GM21447 (cell line): ENCODE measurements around the gene PDE4C.
A peak's percentile ranks its signal among the peaks of the same experiment; 100 is the strongest.

Experiments
- ATAC-seq: cut with Tn5 transposase; IDR thresholded peaks from one replicate; pipeline ENCODE4 v1.9.1; 2021; ENCODE audit not compliant: unreplicated experiment

PDE4C gene

DNA sequence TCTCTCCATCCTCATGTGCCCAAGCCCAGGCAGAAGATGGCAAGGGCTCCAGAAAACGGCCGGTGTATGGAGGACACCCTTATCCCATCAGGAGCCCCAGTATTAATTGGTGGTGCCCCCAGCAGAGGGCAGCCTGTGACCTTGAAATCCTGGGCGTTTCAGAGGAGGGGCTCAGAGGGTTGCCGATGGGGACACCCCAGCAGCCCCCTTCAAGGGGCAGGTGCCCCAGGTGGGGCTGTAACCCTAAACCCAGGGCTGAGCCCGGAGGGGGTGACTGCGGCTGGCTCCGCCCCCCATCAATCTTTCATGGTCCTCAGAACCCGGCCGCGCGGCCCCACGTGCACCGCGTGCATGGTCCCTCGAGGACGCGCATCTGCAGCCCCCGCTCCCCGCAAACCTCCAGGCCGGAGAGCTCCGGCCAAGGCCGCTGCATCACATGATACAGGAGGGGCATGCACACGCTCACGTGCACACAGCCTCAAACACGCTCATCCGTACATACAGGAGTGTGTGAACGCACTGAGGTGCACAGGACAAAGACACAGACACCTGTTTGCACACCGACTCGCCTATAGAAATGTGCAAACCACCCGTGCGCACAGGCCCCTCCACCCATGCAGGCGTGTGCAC is 23.3 kb downstream of the PDE4C start:
- ATAC-seq, result no peak

DNA sequence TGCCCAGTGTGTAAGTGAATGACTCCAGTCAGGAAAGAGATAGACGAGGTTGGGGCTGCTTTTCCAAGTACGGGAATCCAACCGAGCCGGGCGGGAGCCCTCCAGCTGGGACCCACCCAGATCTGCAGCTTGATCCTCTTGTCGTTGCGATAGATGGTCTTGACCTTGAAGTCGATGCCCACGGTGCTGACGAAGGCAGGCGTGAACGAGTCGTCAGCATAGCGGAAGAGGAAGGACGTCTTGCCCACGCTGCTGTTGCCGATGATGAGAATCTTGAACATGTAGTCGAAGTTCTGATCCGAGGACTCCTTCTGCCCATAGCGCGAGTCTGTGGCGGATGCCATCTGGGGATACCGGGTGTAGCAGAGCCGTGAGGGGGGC is 23.9 kb downstream of the PDE4C start:
- no peak for ATAC-seq

DNA sequence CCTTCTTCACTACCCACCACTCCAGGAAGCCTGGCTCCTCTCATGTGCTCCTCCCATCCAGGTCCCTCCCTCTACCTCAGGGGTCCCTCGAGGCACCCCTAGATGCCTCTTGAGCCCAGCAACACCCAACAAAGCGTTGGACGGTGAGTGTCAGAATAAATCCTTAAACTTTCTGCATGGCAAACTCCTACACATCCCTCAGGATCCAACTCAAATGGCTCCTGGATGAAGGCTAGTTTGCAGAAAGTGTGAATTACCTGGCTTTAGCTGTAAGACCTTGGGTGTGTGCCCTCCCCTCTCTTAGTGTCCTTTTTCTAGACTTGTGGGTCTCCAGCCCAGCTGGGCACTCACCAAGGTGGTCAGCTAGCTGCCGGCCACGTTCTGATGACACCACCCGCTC is 27.9 kb downstream of the PDE4C start:
- no peak for ATAC-seq

DNA sequence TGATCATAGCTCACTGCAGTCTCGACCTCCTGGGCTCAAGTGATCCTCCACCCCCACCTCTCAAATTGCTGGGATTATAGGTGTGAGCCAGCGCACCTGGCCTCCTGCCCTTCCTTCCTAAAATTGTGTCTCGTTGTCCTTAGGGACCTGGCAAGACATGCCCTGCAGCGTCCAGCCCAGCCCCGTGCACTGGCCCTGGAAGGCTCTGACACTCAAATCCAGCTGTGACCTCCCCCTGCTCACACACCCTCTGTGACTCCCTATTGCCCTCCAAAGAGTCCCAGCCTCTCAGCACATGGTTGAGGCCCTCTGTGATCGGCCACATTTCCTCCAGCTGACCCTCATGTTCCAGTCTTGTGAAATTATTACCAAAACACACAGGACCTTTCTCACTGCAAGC is 28.3 kb downstream of the PDE4C start:
- ATAC-seq, result no peak

DNA sequence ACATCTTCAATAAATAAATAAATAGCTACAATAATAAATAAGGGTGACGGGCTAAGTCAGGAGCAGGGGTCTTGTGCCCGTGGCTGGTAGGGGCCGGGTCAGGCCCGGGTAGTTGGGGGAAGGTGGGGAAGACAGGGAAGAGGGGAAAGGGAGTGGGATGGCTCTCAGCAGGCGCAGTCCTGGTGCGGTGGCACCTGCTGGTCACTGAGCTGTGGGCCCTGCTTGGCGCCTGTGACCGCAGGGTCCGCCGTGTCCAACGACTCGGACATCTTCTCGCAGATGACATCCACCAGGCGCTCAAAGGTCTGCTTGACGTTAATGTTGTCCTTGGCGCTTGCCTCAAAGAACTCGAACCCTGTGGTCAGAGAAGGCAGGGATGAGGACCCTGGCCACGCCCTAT is 28.9 kb downstream of the PDE4C start:
- ATAC-seq, result no peak

DNA sequence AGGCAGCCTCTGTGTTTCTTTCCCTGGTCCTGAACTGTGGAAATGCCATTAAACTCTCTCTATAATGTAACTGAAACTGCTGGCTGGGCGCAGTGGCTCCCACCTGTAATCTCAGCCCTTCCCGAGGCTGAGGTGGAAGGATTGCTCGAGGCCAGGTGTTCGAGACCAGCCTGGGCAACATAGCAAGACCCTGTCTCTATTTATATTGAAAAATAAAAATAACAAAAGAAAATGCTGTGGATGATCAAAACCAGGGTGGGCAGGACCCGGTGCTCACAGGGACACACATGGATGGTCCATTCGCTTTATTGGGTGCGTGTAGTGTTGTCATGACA is 29.8 kb downstream of the PDE4C start:
- ATAC-seq, result no peak

DNA sequence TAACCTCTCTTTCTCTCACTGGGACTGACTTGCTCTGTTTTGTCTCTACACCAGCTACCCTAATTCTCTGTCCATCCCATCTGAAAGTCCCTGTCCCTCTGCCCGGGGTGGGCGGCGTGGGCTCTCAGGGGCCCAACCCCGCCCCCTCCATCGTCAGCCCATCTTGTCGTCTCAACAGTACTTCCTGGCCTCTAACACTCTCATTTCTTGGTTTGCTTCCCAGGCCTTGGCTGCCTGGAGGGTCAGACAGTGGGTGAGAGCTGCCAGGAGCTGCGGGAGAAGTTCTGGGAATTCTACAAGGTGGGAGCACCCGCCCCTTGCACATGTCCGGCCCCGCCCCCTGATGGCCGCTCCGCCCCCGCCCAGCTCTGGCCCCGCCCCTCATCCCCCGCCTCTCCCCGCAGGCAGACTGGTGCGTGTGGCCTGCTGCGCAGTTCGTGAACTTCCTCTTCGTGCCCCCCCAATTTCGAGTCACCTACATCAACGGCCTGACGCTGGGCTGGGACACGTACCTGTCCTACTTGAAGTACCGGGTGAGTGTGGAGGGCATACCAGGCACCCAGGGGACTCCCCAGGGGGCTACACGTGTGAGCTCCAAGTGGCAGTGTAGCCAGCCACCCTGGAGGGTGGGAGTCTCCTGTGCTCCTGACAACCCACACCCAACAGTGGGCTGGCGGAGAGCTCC is 31.5 kb downstream of the PDE4C start:
- ATAC-seq, result no peak

DNA sequence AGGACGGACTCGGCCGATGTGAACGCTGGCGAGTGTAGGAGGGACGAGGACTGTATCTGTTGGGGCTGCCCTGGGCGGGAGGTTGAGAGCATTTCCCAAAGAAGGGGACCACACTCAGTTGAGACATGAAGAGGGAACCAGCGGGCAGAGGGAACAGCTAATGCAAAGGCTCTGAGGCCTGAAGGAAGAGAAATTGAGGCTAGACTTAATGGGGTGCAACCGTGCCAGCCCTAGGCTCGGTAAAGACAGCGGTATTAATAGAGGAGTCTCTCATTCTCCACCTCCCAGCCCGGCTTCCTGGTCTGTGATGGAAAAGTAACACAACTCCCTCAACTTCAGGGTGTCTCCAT is 32.1 kb downstream of the PDE4C start:
- ATAC-seq, result no peak

DNA sequence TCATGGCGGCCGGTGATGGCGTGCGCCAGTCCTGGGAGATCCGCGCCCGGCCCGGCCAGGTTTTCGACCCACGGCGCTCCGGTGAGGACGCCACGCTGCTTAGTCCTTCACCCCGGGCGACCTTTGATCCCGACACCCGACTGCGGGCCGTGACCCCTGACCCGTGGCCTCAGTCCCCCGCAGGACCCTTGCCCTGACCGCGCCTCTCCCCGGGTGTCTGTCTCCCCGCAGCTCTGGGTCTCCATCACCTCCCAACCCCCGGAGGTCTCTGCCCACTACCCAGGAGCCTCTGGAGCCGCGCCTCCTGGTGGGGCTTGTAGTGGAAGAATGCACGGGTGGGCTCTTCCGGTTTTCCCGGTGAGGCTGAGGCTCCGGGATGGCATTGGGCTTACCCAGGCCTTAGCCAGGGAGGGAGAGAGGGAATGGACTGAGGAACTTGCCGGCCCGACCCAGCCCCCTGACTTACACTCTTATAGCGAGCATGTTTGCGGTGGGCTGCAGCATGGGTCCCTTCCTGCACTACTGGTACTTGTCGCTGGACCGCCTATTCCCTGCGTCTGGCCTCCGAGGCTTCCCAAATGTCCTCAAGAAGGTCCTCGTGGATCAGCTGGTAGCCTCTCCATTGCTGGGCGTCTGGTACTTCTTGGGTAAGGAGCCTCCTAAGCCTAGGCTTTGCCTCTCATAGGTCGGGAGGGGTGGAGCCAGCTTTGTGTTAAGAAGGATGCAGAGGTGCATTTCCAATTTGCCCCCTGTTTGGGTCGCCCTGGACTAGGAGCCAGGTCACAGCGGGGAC is 32.7 kb downstream of the PDE4C start:
- ATAC-seq, result no peak

DNA sequence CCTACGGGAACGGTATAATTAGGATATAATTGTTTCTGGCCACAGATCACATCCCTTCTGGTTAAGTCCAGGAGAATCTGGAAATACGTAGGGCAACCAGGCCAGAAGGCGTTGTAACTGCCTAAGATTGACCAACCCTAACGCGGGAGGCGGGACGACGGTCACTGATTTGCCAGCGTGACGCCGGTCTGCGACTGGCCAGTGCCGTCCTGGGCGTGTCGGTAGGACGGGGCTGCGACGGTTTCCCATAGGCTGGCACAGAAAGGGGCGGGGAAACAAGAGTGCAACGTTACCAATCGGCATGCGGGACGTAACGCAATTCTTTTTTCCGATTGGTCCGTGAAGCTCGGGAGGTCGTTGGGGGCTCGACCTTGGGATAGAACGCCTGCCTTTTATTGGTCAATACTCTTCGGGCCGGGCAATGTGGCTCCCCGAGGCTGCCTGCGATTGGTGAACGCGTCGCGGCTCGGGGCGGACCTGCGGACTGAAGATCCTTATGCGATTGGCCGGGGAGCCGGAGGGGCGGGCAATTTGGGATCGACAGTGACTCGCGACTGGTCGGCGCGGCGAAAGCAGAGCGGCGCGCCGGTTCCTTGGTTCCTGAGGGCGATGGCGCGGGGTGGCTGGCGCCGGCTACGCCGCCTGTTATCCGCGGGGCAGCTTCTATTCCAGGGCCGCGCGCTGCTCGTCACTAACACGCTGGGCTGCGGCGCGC is 33.4 kb downstream of the PDE4C start, which contains the start of gene MPV17L2:
TSS of gene MPV17L2 (plus strand) at position 546 of the 715 bp plus-strand sequence. CDS start at position 610, 64 bp downstream.
- peak; percentile 81 for ATAC-seq

DNA sequence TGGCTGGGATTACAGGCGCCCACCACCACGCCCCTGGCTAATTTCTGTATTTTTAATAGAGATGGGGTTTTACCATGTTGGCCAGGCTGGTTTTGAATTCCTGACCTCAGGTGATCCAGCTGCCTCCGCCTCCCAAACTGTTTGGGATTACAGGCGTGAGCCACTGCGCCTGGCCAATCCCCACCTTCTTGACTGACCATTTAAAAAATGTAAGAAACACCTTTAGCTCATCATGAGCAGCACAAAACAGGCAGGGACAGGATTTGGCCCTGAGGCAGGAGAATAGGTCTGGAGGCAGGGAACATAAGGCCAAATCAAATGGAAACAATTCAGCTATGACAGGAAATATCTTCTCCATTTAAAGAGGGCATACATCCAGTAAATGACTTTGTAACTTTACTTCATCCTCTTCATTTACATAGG is 34.6 kb downstream of the PDE4C start:
- ATAC-seq, result no peak

DNA sequence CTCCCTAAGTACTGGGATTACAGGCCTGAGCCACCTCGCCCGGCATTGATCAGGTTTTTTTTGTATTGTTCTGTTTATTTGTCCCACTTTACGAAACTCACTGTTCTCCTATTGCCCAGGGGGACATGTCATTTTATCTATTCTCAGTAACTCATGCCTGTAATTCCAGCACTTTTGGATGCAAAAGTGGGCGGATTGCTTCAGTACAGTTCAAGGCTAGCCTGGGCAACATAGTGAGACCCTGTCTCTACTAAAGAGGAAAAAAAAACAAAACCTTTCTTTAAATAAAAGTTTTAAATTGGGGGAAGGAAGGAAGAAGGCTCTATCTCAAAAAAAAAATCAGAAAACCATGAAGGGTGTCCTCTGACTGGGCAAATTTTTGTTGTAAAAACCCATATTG is 36.0 kb downstream of the PDE4C start:
- ATAC-seq, result no peak

DNA sequence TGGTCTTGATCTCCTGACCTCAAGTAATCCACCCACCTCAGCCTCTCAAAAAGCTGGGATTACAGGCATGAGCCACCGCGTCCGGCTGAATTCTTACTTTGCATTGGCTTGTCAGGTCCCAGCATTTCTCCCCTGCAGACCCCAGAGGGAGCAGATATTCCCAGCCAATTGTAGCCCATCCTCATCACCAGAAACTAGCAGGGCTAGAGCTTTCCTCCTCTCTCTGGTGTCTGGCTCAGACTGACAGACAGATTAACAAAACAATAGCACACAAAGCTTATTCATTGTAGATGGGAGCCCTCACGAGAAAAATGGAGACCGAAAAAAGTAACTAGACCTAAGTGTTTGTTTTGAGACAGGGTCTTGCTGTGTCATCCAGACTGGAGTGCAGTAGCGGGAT is 40.7 kb downstream of the PDE4C start:
- ATAC-seq, result no peak

DNA sequence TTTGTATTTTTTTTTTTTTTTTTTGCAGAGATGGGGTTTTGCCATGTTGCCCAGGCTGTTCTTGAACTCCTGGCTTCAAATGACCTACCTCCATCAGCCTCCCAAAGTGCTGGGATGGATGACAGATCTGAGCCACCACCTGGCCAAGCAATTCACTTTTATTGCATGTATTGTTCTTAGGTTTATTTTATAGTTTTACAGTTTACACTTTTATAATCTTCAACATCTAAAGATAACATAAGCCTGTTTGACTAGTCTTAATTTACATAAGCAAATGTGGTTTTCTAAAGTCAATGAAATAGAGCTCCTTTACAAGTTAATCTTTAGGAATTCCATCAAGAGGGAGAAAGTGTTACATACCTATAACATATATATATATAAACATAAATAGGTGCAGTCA is 42.7 kb downstream of the PDE4C start:
- ATAC-seq, result no peak

DNA sequence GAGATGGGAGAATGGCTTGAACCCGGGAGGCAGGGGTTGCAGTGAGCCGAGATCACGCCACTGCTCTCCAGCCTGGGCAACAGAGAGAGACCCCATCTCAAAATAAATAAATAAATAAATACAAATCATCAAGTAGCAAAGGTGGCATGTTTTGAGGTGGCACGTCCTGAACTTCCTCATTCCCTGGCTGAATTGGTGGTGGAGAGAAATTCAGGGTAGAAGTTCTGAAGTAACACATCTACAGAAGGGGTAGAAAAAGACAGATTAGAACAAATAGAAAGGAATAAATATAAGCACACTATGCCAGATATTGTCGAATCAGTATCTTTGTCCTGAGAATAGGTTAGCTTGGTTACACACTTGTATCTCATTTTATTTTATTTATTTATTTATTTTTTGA is 46.3 kb downstream of the PDE4C start:
- ATAC-seq, result no peak

DNA sequence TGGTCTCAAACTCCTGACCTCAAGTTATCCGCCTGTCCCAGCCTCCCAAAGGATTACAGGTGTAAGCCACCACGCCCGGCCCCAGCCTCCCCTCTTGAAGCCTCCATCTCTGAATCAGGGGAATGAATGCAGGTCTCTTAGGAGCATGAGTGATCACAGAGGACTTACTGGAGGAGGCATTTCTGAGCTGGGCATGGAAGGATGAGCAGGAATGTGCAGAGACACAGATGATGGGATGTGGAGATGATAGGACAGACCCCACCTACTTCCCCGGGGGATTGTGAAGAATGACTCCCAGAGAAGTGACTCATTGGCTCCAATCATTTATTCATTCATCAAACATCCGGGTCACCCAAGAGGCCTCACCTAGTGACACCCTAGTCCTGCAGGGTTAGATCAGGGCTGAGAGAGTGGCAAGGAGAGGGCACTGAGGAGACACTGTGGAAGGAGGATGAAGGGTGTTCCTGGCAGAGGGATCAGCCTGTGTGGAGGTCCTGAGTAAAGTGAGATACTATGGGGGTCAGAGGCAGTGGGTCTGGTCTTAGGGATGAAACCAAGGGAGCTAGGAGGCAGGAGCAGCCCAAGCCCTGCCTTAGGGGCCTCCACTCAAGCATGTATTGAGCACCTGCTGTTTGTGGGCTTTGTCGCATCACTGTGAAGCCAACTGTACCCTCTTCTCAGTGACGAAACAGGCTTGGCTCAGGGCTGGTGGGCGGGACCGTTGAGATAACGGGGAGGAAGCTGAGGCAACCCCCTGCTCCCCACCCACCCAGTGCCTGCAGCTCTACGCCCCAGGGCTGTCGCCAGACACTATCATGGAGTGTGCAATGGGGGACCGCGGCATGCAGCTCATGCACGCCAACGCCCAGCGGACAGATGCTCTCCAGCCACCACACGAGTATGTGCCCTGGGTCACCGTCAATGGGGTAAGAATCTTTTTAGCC is 49.6 kb downstream of the PDE4C start:
- no peak for ATAC-seq

DNA sequence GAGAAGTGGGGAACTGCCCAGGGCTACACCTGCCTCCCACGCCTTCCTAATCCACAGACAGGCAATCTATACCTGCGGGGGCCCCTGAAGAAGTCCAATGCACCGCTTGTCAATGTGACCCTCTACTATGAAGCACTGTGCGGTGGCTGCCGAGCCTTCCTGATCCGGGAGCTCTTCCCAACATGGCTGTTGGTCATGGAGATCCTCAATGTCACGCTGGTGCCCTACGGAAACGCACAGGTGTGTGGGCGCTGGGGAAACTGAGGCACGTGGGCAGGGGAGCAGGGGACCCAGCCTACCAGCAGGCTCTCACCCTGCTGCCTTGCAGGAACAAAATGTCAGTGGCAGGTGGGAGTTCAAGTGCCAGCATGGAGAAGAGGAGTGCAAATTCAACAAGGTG is 51.3 kb downstream of the PDE4C start:
- ATAC-seq, result no peak
